CD4-positive, alpha-beta memory T cell (primary cell): ENCODE results near the gene NGEF. TPM values are rescaled to one million over a fixed set of nuclear protein-coding genes. Genes with fewer than 3 reads are reported as not detected.
"Not testable (repeated sequence)": the region's sequence is repeated elsewhere in the genome, so short reads cannot be mapped to it uniquely, and the experiment has no call there.

ENCODE experiments used
- CTCF ChIA-PET: fragments of 350-600 bp; sonication (Branson Sonifier 250); formaldehyde crosslinking; loops from one replicate; lab custom pipeline; 2021; ENCODE audit warnings: inconsistent platforms; ENCODE audit not compliant: partially characterized antibody; lab: Charles Lee
- POLR2A ChIA-PET: fragments of 350-600 bp; sonication (Branson Sonifier 250); formaldehyde crosslinking; loops from one replicate; lab custom pipeline; 2021; ENCODE audit not compliant: partially characterized antibody; lab: Charles Lee
- DNase-seq, 5 donors: peaks; one replicate each; pipeline versions ENCODE4 v3.0.0 to v3.0.0-alpha.2; 2020 to 2022; ENCODE audit warnings: mixed read lengths in 1 of 5
- H3K27ac ChIP-seq: one replicate; pipeline ENCODE4 v1.7.0; 2013; ENCODE audit warnings: low read depth, low read length
- H3K27me3 ChIP-seq: 2 replicates; pipeline ENCODE4 v1.7.0; 2013; ENCODE audit warnings: mild to moderate bottlenecking, low read length, moderate library complexity; ENCODE audit not compliant: insufficient read depth
- H3K36me3 ChIP-seq: 2 replicates; pipeline ENCODE4 v1.7.0; 2013; ENCODE audit warnings: mild to moderate bottlenecking, low read length, moderate library complexity; ENCODE audit not compliant: insufficient read depth
- H3K4me1 ChIP-seq: 2 replicates; pipeline ENCODE4 v1.7.0; 2013; ENCODE audit warnings: mild to moderate bottlenecking, low read length, moderate library complexity; ENCODE audit not compliant: insufficient read depth
- H3K4me3 ChIP-seq, 2 donors: one replicate each; pipeline ENCODE4 v1.7.0; 2013; ENCODE audit warnings: low read length in 2 of 2, mild to moderate bottlenecking in 1 of 2
- H3K9me3 ChIP-seq, 2 donors: one replicate each; pipeline ENCODE4 v1.7.0; 2013; ENCODE audit warnings: low read length in 2 of 2, control low read depth in 1 of 2; ENCODE audit not compliant: control insufficient read depth in 1 of 2
- H3K27ac Mint-ChIP-seq, 7 donors: one replicate each; pipeline ENCODE4 v1.8.0; 2020 to 2021; ENCODE audit warnings: mixed read lengths in 7 of 7, mild to moderate bottlenecking in 6 of 7, inconsistent platforms in 3 of 7, moderate library complexity in 3 of 7
- H3K27me3 Mint-ChIP-seq, 2 donors: one replicate each; pipeline ENCODE4 v1.8.0; 2020 to 2021; ENCODE audit warnings: mixed read lengths in 2 of 2
- H3K36me3 Mint-ChIP-seq, 2 donors: one replicate each; pipeline ENCODE4 v1.8.0; 2020 to 2021; ENCODE audit warnings: mixed read lengths in 2 of 2, inconsistent platforms in 1 of 2, mild to moderate bottlenecking in 1 of 2
- H3K4me1 Mint-ChIP-seq, 4 donors: one replicate each; pipeline ENCODE4 v1.8.0; 2020 to 2021; ENCODE audit warnings: mixed read lengths in 4 of 4, mild to moderate bottlenecking in 1 of 4
- H3K4me3 Mint-ChIP-seq, 8 donors: one replicate each; pipeline ENCODE4 v1.8.0; 2020 to 2021; ENCODE audit warnings: mixed read lengths in 8 of 8, mild to moderate bottlenecking in 7 of 8, moderate library complexity in 6 of 8, inconsistent platforms in 3 of 8
- H3K9me3 Mint-ChIP-seq, 8 donors: one replicate each; pipeline ENCODE4 v1.8.0; 2020 to 2021; ENCODE audit warnings: mixed read lengths in 8 of 8, mild to moderate bottlenecking in 5 of 8, inconsistent platforms in 3 of 8, moderate library complexity in 1 of 8
- intact Hi-C: fragments of 100-400 bp; cut with micrococcal nuclease; formaldehyde crosslinking; loops from one replicate; pipeline ENCODE4 v1.15.1; 2023
- polyA plus RNA-seq, 2 donors: library from polyadenylated mRNA; unstranded; fragments of 300-500 nt; fragmentation: Illumina TruSeq; gene quantifications; one replicate each; pipeline ENCODE4 v1.2.3, GENCODE V29; 2021
- total RNA-seq, 2 experiments: library from RNA; stranded (reverse); gene quantifications; one replicate each; pipeline ENCODE4 v1.2.3, GENCODE V29; 2021

The NGEF gene
- total and polyA plus RNA-seq, 4 experiments from 2014 or later = not detected

- POLR2A ChIA-PET, H3K4me3 Mint-ChIP-seq, intact Hi-C loops, H3K27me3 Mint-ChIP-seq, H3K27ac ChIP-seq, H3K36me3 ChIP-seq, DNase-seq, H3K4me1 ChIP-seq, H3K27me3 ChIP-seq, H3K36me3 Mint-ChIP-seq, H3K4me1 Mint-ChIP-seq, H3K9me3 ChIP-seq, H3K4me3 ChIP-seq, H3K27ac Mint-ChIP-seq, H3K9me3 Mint-ChIP-seq: not testable (repeated sequence)
- CTCF ChIA-PET = interaction anchor here (1.2 kb wide), 1 partner anchor 34 kb away, joined by 3 read pairs; no protein-coding TSS in a partner anchor
Observed at GRCh38 chr2:233019610-233020009, 6.6 kb upstream of the NGEF start.

- H3K27ac Mint-ChIP-seq = no peak overlapping the region
- no peak overlapping the region for H3K27ac ChIP-seq
- H3K36me3 Mint-ChIP-seq = peaks cover 0 to 3% of the 10 kb centered on the region in 2 donors
- peaks cover 0 to 3% of the 10 kb centered on the region in 2 donors for H3K27me3 Mint-ChIP-seq
- H3K9me3 Mint-ChIP-seq = peaks cover 0 to 7% (median 4%) of the 10 kb centered on the region in 8 donors
- H3K36me3 ChIP-seq = no peaks in the 10 kb centered on the region
- H3K4me1 Mint-ChIP-seq = no peaks in the 10 kb centered on the region
- intact Hi-C loops = no loop called here
- DNase-seq = no peak
- POLR2A ChIA-PET = interaction anchor here (0.6 kb wide), 1 partner anchor 176 kb away, joined by 4 read pairs; no protein-coding TSS in a partner anchor
- no peak overlapping the region for H3K4me3 ChIP-seq
- no peaks in the 10 kb centered on the region for H3K9me3 ChIP-seq
- H3K27me3 ChIP-seq = no peaks in the 10 kb centered on the region
- no peak overlapping the region for H3K4me3 Mint-ChIP-seq
- CTCF ChIA-PET = no interaction called here
- H3K4me1 ChIP-seq = no peaks in the 10 kb centered on the region
Observed at GRCh38 chr2:233017947-233018346, 4.9 kb upstream of the NGEF start.

GRCh38 chr2:233015019-233015645 is 2.1 kb upstream of the NGEF start:
- no peak overlapping the region for H3K27ac ChIP-seq
- Mint-ChIP-seq H3K36me3 (peaks cover 0 to 3% of the 10 kb centered on the region in 2 donors), H3K4me3 (no peak overlapping the region), H3K4me1 (no peaks in the 10 kb centered on the region), H3K9me3 (peaks cover 0 to 7% (median 4%) of the 10 kb centered on the region in 8 donors), H3K27me3 (peaks cover under 1 to 3% of the 10 kb centered on the region in 2 donors), H3K27ac (no peak overlapping the region)
- no peaks in the 10 kb centered on the region for H3K27me3 ChIP-seq
- CTCF ChIA-PET = no interaction called here
- H3K4me3 ChIP-seq = no peak overlapping the region
- intact Hi-C loops = no loop called here
- DNase-seq = no peak
- POLR2A ChIA-PET = no interaction called here
- H3K36me3 ChIP-seq = no peaks in the 10 kb centered on the region
- no peaks in the 10 kb centered on the region for H3K4me1 ChIP-seq
- no peaks in the 10 kb centered on the region for H3K9me3 ChIP-seq

GRCh38 chr2:233013650-233014049 is 594 bp upstream of the NGEF start:
- intact Hi-C loops = no loop called here
- Mint-ChIP-seq H3K27ac (no peak overlapping the region), H3K4me1 (no peaks in the 10 kb centered on the region), H3K36me3 (peaks cover 0 to 3% of the 10 kb centered on the region in 2 donors), H3K4me3 (no peak overlapping the region), H3K9me3 (peaks cover 0 to 7% (median 4%) of the 10 kb centered on the region in 8 donors), H3K27me3 (peaks cover 2 to 3% of the 10 kb centered on the region in 2 donors)
- no peaks in the 10 kb centered on the region for H3K9me3 ChIP-seq
- no peak for DNase-seq
- no peaks in the 10 kb centered on the region for H3K36me3 ChIP-seq
- no peak overlapping the region for H3K4me3 ChIP-seq
- no peaks in the 10 kb centered on the region for H3K27me3 ChIP-seq
- H3K4me1 ChIP-seq = no peaks in the 10 kb centered on the region
- H3K27ac ChIP-seq = no peak overlapping the region
- CTCF ChIA-PET = no interaction called here
- POLR2A ChIA-PET = no interaction called here

- intact Hi-C loops = no loop called here
- POLR2A ChIA-PET = no interaction called here
Observed at GRCh38 chr2:233012301-233012971, 620 bp downstream of the NGEF start.

GRCh38 chr2:233011702-233012131 is 1.3 kb downstream of the NGEF start:
- Mint-ChIP-seq H3K27ac (no peak overlapping the region), H3K9me3 (peaks cover 0 to 4% (median 0%) of the 10 kb centered on the region in 8 donors), H3K4me1 (no peaks in the 10 kb centered on the region), H3K36me3 (no peaks in the 10 kb centered on the region), H3K4me3 (no peak overlapping the region), H3K27me3 (peaks cover 2 to 3% of the 10 kb centered on the region in 2 donors)
- ChIA-PET POLR2A (no interaction called here), CTCF (no interaction called here)
- no peaks in the 10 kb centered on the region for H3K9me3 ChIP-seq
- no peak overlapping the region for H3K27ac ChIP-seq
- H3K4me1 ChIP-seq = no peaks in the 10 kb centered on the region
- no peaks in the 10 kb centered on the region for H3K27me3 ChIP-seq
- intact Hi-C loops = no loop called here
- no peak for DNase-seq
- no peak overlapping the region for H3K4me3 ChIP-seq
- no peaks in the 10 kb centered on the region for H3K36me3 ChIP-seq

More at GRCh38 chr2:233012301-233012971, 620 bp downstream of the NGEF start:
- no peak overlapping the region for H3K4me3 Mint-ChIP-seq
- peaks cover 2 to 3% of the 10 kb centered on the region in 2 donors for H3K27me3 Mint-ChIP-seq
- no peaks in the 10 kb centered on the region for H3K36me3 ChIP-seq
- no peak for DNase-seq
- H3K4me3 ChIP-seq = no peak overlapping the region
- no peak overlapping the region for H3K27ac ChIP-seq
- no peaks in the 10 kb centered on the region for H3K4me1 ChIP-seq
- H3K4me1 Mint-ChIP-seq = no peaks in the 10 kb centered on the region
- H3K36me3 Mint-ChIP-seq = peaks cover 0 to 2% of the 10 kb centered on the region in 2 donors
- H3K27me3 ChIP-seq = no peaks in the 10 kb centered on the region
- H3K9me3 ChIP-seq = no peaks in the 10 kb centered on the region
- CTCF ChIA-PET = no interaction called here
- H3K27ac Mint-ChIP-seq = no peak overlapping the region
- H3K9me3 Mint-ChIP-seq = peaks cover 0 to 4% (median 1%) of the 10 kb centered on the region in 8 donors

- Mint-ChIP-seq H3K4me3 (no peak overlapping the region), H3K9me3 (peaks cover 0 to 3% (median 0%) of the 10 kb centered on the region in 8 donors), H3K4me1 (no peaks in the 10 kb centered on the region), H3K36me3 (no peaks in the 10 kb centered on the region), H3K27me3 (peaks cover 2 to 3% of the 10 kb centered on the region in 2 donors), H3K27ac (no peak overlapping the region)
- Histone ChIP-seq H3K27ac (no peak overlapping the region), H3K27me3 (no peaks in the 10 kb centered on the region), H3K36me3 (no peaks in the 10 kb centered on the region), H3K9me3 (no peaks in the 10 kb centered on the region), H3K4me3 (no peak overlapping the region), H3K4me1 (no peaks in the 10 kb centered on the region)
- CTCF ChIA-PET = no interaction called here
- POLR2A ChIA-PET = no interaction called here
- no peak for DNase-seq
- intact Hi-C loops = no loop called here
Observed at GRCh38 chr2:233011268-233011650, 1.8 kb downstream of the NGEF start.
